Aortic smooth muscle cell (primary cell): ENCODE results near the gene NFRKB. TPM values are rescaled to one million over a fixed set of nuclear protein-coding genes. Genes with fewer than 3 reads are reported as not detected.

Experiments used
- total RNA-seq: library from RNA; depleted of rRNA; stranded (reverse); fragments of >200 nt; gene quantifications from 2 replicates; pipeline ENCODE4 v1.2.3, GENCODE V29; 2014

The NFRKB gene
- 11.8 and 12.1 TPM in 2 replicates for total RNA-seq

GRCh38 chr11:129895126-129896041, at the start of gene NFRKB:
NFRKB (minus strand) TSS chr11:129895578; CDS start chr11:129892849, 2,729 bp downstream.

Other genes with a start within 250 kb of the NFRKB start
- 0.13 TPM in 1 of 2 replicates, not detected in the other for gene TMEM45B, start 79.7 kb downstream of the NFRKB start, total RNA-seq
- gene PRDM10, start 107.3 kb upstream of the NFRKB start, total RNA-seq, result 3.8 and 4.0 TPM in 2 replicates
- gene APLP2, start 174.3 kb upstream of the NFRKB start, total RNA-seq, result 1,685 and 1,924 TPM in 2 replicates